Panc1 (cell line): ENCODE results near the gene KRT78. TPM values are rescaled to one million over a fixed set of nuclear protein-coding genes. Genes with fewer than 3 reads are reported as not detected.

Experiments
- ATAC-seq: fragments of 200-7000 bp; cut with Tn5 transposase; 2 replicates; pipeline ENCODE4 v1.9.1; 2020; ENCODE audit warnings: mild to moderate bottlenecking, moderate library complexity
- BruUV-seq: library from RNA; stranded (reverse); fragments of 400-500 nt; replicated peaks from 2 replicates; lab custom pipeline; 2021; lab: Mats Ljungman, UMichigan
- CTCF ChIA-PET: fragments of 300-600 bp; sonication (Branson Sonifier 250); formaldehyde crosslinking; loops from one replicate; lab custom pipeline; 2022; ENCODE audit warnings: antibody characterized with exemption; lab: Charles Lee
- POLR2A ChIA-PET: fragments of 300-600 bp; sonication (Branson Sonifier 250); formaldehyde crosslinking; loops from one replicate; lab custom pipeline; 2022; ENCODE audit warnings: antibody characterized with exemption; lab: Charles Lee
- DNase-seq: peaks from one replicate; pipeline ENCODE4 v3.0.0-alpha.2; 2010; ENCODE audit warnings: low read depth, low spot score
- H3K27ac ChIP-seq: 2 replicates; pipeline ENCODE4 v1.5.1; 2011; ENCODE audit warnings: mild to moderate bottlenecking, low read length, inconsistent platforms
- H3K27me3 ChIP-seq: fragments of 200-500 bp; sonication (Bioruptor generic); 2 replicates; pipeline ENCODE4 v1.6.0; 2014; ENCODE audit warnings: low read length, inconsistent platforms; ENCODE audit not compliant: control insufficient read depth, insufficient read depth
- H3K36me3 ChIP-seq: fragments of 200-500 bp; sonication (Bioruptor generic); 2 replicates; pipeline ENCODE4 v1.5.1; 2014; ENCODE audit warnings: inconsistent platforms, mild to moderate bottlenecking, low read length, moderate library complexity; ENCODE audit not compliant: control insufficient read depth, insufficient read depth
- H3K4me1 ChIP-seq: 2 replicates; pipeline ENCODE4 v1.5.1; 2011; ENCODE audit warnings: inconsistent platforms, mild to moderate bottlenecking, low read length, moderate library complexity; ENCODE audit not compliant: control insufficient read depth, insufficient read depth
- H3K4me3 ChIP-seq, 2 experiments: 2 replicates each; pipeline ENCODE4 v1.5.1; 2011 to 2012; ENCODE audit warnings: low read depth in 2 of 2, low read length in 2 of 2, mild to moderate bottlenecking in 2 of 2, inconsistent platforms in 1 of 2, moderate library complexity in 1 of 2
- H3K9me3 ChIP-seq: fragments of 200-500 bp; sonication (Bioruptor generic); 2 replicates; pipeline ENCODE4 v1.5.1; 2014; ENCODE audit warnings: low read depth, mild to moderate bottlenecking, inconsistent platforms, low read length, moderate library complexity; ENCODE audit not compliant: control insufficient read depth, insufficient read depth
- CTCF ChIP-seq: fragments of 450-650 bp; IDR thresholded peaks from 2 replicates; pipeline ENCODE4 v1.5.1; 2017; ENCODE audit warnings: mild to moderate bottlenecking
- POLR2AphosphoS5 ChIP-seq: IDR thresholded peaks from 2 replicates; pipeline ENCODE4 v1.6.1; 2012; ENCODE audit warnings: mild to moderate bottlenecking, low read depth, low read length, moderate library complexity
- REST ChIP-seq, 2 experiments: IDR thresholded peaks; 2 replicates each; pipeline ENCODE4 v1.6.1; 2011 to 2012; ENCODE audit warnings: low read depth in 2 of 2, control low read depth in 1 of 2, low read length in 1 of 2, mild to moderate bottlenecking in 1 of 2, moderate library complexity in 1 of 2; ENCODE audit not compliant: insufficient read depth in 1 of 2
- SIN3A ChIP-seq: IDR thresholded peaks from 2 replicates; pipeline ENCODE4 v1.6.1; 2012; ENCODE audit warnings: low read depth, mild to moderate bottlenecking, low read length, moderate library complexity, borderline replicate concordance; ENCODE audit not compliant: insufficient read depth
- TCF7L2 ChIP-seq: IDR thresholded peaks from 2 replicates; pipeline ENCODE4 v1.6.1; 2011; ENCODE audit warnings: mild to moderate bottlenecking, low read depth, low read length, inconsistent platforms
- in situ Hi-C: cut with HindIII; loops from 2 replicates; pipeline ENCODE4 v1.10.0; 2016; ENCODE audit warnings: low sequenced_read_pairs, low pct_unique_long_range_greater_than_20kb
- intact Hi-C: fragments of 100-400 bp; cut with micrococcal nuclease; formaldehyde crosslinking; loops from one replicate; pipeline ENCODE4 v1.10.0; 2022; ENCODE audit not compliant: unreplicated experiment
- total RNA-seq: library from RNA; stranded (reverse); gene quantifications from one replicate; pipeline ENCODE4 v1.2.1, GENCODE V29; 2021; ENCODE audit not compliant: unreplicated experiment

Gene KRT78
- total RNA-seq, 1 experiment from 2014 or later: not detected

- no peak for DNase-seq
- TF ChIP-seq POLR2AphosphoS5 (no peak), TCF7L2 (no peak)
- in situ Hi-C loops: no loop called here
- H3K36me3 ChIP-seq: no peaks in the 10 kb centered on the region
- no peaks in the 10 kb centered on the region for H3K9me3 ChIP-seq
- H3K27ac ChIP-seq: no peak overlapping the region
- no peak overlapping the region for H3K4me3 ChIP-seq
- ChIA-PET CTCF (no interaction called here), POLR2A (interaction anchor here (0.7 kb wide), 1 partner anchor 465 kb away, joined by 3 read pairs; no protein-coding TSS in a partner anchor)
- ATAC-seq: no peak
- H3K4me1 ChIP-seq: no peaks in the 10 kb centered on the region
- BruUV-seq: no TSS peak
- intact Hi-C loops: no loop called here
- H3K27me3 ChIP-seq: no peaks in the 10 kb centered on the region; the same call in 1 of the 2 replicates
These were observed 12.7 kb upstream of the KRT78 start for GRCh38 chr12:52861511-52861910.

- BruUV-seq: no TSS peak
- Histone ChIP-seq H3K4me1 (no peaks in the 10 kb centered on the region), H3K27me3 (no peaks in the 10 kb centered on the region; the same call in 1 of the 2 replicates), H3K4me3 (no peak overlapping the region), H3K9me3 (no peaks in the 10 kb centered on the region), H3K27ac (no peak overlapping the region), H3K36me3 (no peaks in the 10 kb centered on the region)
- TF ChIP-seq TCF7L2 (no peak), CTCF (no peak), REST (IDR thresholded peaks at IDR 0.05; ENCODE audit: insufficient read depth in 1 of 2, low read depth in 2 of 2, low read length in 1 of 2) (no peak), POLR2AphosphoS5 (no peak), SIN3A (no peak)
- peak; percentile 53; the same call in 1 of the 2 replicates for ATAC-seq
- CTCF ChIA-PET: no interaction called here
- no peak for DNase-seq
- intact Hi-C loops: no loop called here
- POLR2A ChIA-PET: no interaction called here
- in situ Hi-C loops: no loop called here
These were observed 11.5 kb upstream of the KRT78 start for GRCh38 chr12:52860102-52860823.

- in situ Hi-C loops (no loop called here), intact Hi-C loops (no loop called here)
- Histone ChIP-seq H3K36me3 (no peaks in the 10 kb centered on the region), H3K4me1 (no peaks in the 10 kb centered on the region), H3K27ac (no peak overlapping the region), H3K4me3 (no peak overlapping the region), H3K27me3 (no peaks in the 10 kb centered on the region; the same call in 1 of the 2 replicates), H3K9me3 (no peaks in the 10 kb centered on the region)
- no peak for TF ChIP-seq REST (IDR thresholded peaks at IDR 0.05; ENCODE audit: insufficient read depth in 1 of 2, low read depth in 2 of 2, low read length in 1 of 2)
- no peak for ATAC-seq
- no peak for DNase-seq
- CTCF ChIA-PET: no interaction called here
- POLR2A ChIA-PET: no interaction called here
- BruUV-seq: no TSS peak
These were observed 8.7 kb upstream of the KRT78 start for GRCh38 chr12:52857500-52857899.
